BLaER1 treated with 17β-estradiol and CSF1 and Interleukin-3, amounts not matched to agents 10 nM and 100 nM (cell line): ENCODE results near the gene ASCC3.

Source experiments
- H3K27ac ChIP-seq, 11 experiments: shearing (Covaris generic); formaldehyde crosslinking; 2 replicates each; pipeline ENCODE4 v1.8.1; 2022
- H3K27me3 ChIP-seq, 11 experiments: shearing (Covaris generic); formaldehyde crosslinking; 2 replicates each; pipeline ENCODE4 v1.8.1; 2022
- H3K36me3 ChIP-seq, 11 experiments: shearing (Covaris generic); formaldehyde crosslinking; 2 replicates each; pipeline ENCODE4 v1.8.1; 2022
- H3K4me1 ChIP-seq, 10 experiments: shearing (Covaris generic); formaldehyde crosslinking; 2 replicates each; pipeline ENCODE4 v1.8.1; 2022
- H3K4me2 ChIP-seq, 11 experiments: shearing (Covaris generic); formaldehyde crosslinking; 2 replicates each; pipeline ENCODE4 v1.8.1; 2022
- H3K4me3 ChIP-seq, 10 experiments: shearing (Covaris generic); formaldehyde crosslinking; 2 replicates each; pipeline ENCODE4 v1.8.1; 2022
- H3K9ac ChIP-seq, 11 experiments: shearing (Covaris generic); formaldehyde crosslinking; 2 replicates each; pipeline ENCODE4 v1.8.1; 2022
- H3K9me3 ChIP-seq, 11 experiments: shearing (Covaris generic); formaldehyde crosslinking; replicated peaks in 1 of 11; 2 replicates each; pipeline ENCODE4 v1.8.1; 2022
- H4K20me1 ChIP-seq, 11 experiments: shearing (Covaris generic); formaldehyde crosslinking; 2 replicates each; pipeline ENCODE4 v1.8.1; 2022
- Cebpa-rat ChIP-seq, 11 experiments: shearing (Covaris generic); IDR thresholded peaks; 2 replicates each; pipeline ENCODE4 v1.8.1; 2022

The ASCC3 gene

GRCh38 chr6:100503043-100503705 lies 378.0 kb downstream of the ASCC3 start:
- Histone ChIP-seq H4K20me1 (no peaks in the 10 kb centered on the region), H3K4me3 (no peak overlapping the region), H3K4me1 (no peaks in the 10 kb centered on the region), H3K4me2 (no peak overlapping the region), H3K36me3 (peaks cover 4 to 28% (median 16%) of the 10 kb centered on the region in 11 experiments; a peak in 15 of 22 replicates), H3K27ac (no peak overlapping the region), H3K9ac (no peak overlapping the region), H3K27me3 (no peaks in the 10 kb centered on the region), H3K9me3 (peaks cover 0 to 17% (median 7%) of the 10 kb centered on the region in 11 experiments; a peak in 7 of 22 replicates)
- no peak for TF ChIP-seq Cebpa-rat (IDR thresholded peaks at IDR 0.05)

GRCh38 chr6:100493206-100493888 lies 387.8 kb downstream of the ASCC3 start:
- no peak overlapping the region for H3K27ac ChIP-seq
- H3K27me3 ChIP-seq: no peaks in the 10 kb centered on the region
- 0 out of 20 replicates have a peak, but pooled peaks cover 0 to 5% (median 0%) of the 10 kb centered on the region in 10 experiments for H3K4me1 ChIP-seq
- no peak overlapping the region for H3K9ac ChIP-seq
- H3K36me3 ChIP-seq: no peaks in the 10 kb centered on the region
- no peak for TF ChIP-seq Cebpa-rat (IDR thresholded peaks at IDR 0.05)
- no peaks in the 10 kb centered on the region for H4K20me1 ChIP-seq
- H3K4me2 ChIP-seq: no peak overlapping the region
- H3K9me3 ChIP-seq: peaks cover 0 to 19% (median 0%) of the 10 kb centered on the region in 11 experiments; a peak in 4 of 22 replicates
- no peak overlapping the region for H3K4me3 ChIP-seq

GRCh38 chr6:100491952-100492670 lies 389.0 kb downstream of the ASCC3 start:
- H3K9me3 ChIP-seq: peaks cover 0 to 17% (median 0%) of the 10 kb centered on the region in 11 experiments; a peak in 4 of 22 replicates
- H3K4me2 ChIP-seq: no peak overlapping the region
- 0 out of 20 replicates have a peak, but pooled peaks cover 0 to 5% (median 0%) of the 10 kb centered on the region in 10 experiments for H3K4me1 ChIP-seq
- no peak overlapping the region for H3K9ac ChIP-seq
- no peak overlapping the region for H3K27ac ChIP-seq
- TF ChIP-seq Cebpa-rat (IDR thresholded peaks at IDR 0.05): no peak
- no peak overlapping the region for H3K4me3 ChIP-seq
- H3K36me3 ChIP-seq: no peaks in the 10 kb centered on the region
- H3K27me3 ChIP-seq: no peaks in the 10 kb centered on the region
- no peaks in the 10 kb centered on the region for H4K20me1 ChIP-seq

- Histone ChIP-seq H4K20me1 (no peaks in the 10 kb centered on the region), H3K36me3 (no peaks in the 10 kb centered on the region), H3K4me2 (no peak overlapping the region), H3K27me3 (no peaks in the 10 kb centered on the region), H3K4me3 (no peak overlapping the region), H3K9ac (no peak overlapping the region), H3K4me1 (0 out of 20 replicates have a peak, but pooled peaks cover 0 to 5% (median 0%) of the 10 kb centered on the region in 10 experiments), H3K27ac (no peak overlapping the region), H3K9me3 (peaks cover 0 to 3% (median 0%) of the 10 kb centered on the region in 11 experiments; a peak in 2 of 22 replicates)
- no peak for TF ChIP-seq Cebpa-rat (IDR thresholded peaks at IDR 0.05)
Observed at GRCh38 chr6:100490065-100490464, 391.1 kb downstream of the ASCC3 start.

GRCh38 chr6:100488244-100488643 lies 392.9 kb downstream of the ASCC3 start:
- peaks cover 0 to 3% (median 0%) of the 10 kb centered on the region in 11 experiments; a peak in 1 of 22 replicates for H3K9me3 ChIP-seq
- 0 out of 20 replicates have a peak, but pooled peaks cover 0 to 5% (median 0%) of the 10 kb centered on the region in 10 experiments for H3K4me1 ChIP-seq
- H4K20me1 ChIP-seq: no peaks in the 10 kb centered on the region
- no peak overlapping the region for H3K4me2 ChIP-seq
- no peak for TF ChIP-seq Cebpa-rat (IDR thresholded peaks at IDR 0.05)
- H3K4me3 ChIP-seq: no peak overlapping the region
- H3K9ac ChIP-seq: no peak overlapping the region
- no peak overlapping the region for H3K27ac ChIP-seq
- H3K27me3 ChIP-seq: no peaks in the 10 kb centered on the region
- no peaks in the 10 kb centered on the region for H3K36me3 ChIP-seq

- no peak overlapping the region for H3K4me2 ChIP-seq
- H3K9ac ChIP-seq: no peak overlapping the region
- no peak overlapping the region for H3K27ac ChIP-seq
- no peak overlapping the region for H3K4me3 ChIP-seq
- H3K27me3 ChIP-seq: no peaks in the 10 kb centered on the region
- H3K4me1 ChIP-seq: 0 out of 20 replicates have a peak, but pooled peaks cover 0 to 5% (median 0%) of the 10 kb centered on the region in 10 experiments
- no peaks in the 10 kb centered on the region for H3K36me3 ChIP-seq
- H3K9me3 ChIP-seq: peaks cover 0 to 3% (median 0%) of the 10 kb centered on the region in 11 experiments; a peak in 1 of 22 replicates
- no peaks in the 10 kb centered on the region for H4K20me1 ChIP-seq
- no peak for TF ChIP-seq Cebpa-rat (IDR thresholded peaks at IDR 0.05)
Observed at GRCh38 chr6:100487638-100488037, 393.5 kb downstream of the ASCC3 start.

- Histone ChIP-seq H3K27me3 (no peaks in the 10 kb centered on the region), H3K27ac (no peak overlapping the region), H3K36me3 (no peaks in the 10 kb centered on the region), H3K4me1 (no peaks in the 10 kb centered on the region), H3K4me2 (no peak overlapping the region), H4K20me1 (no peaks in the 10 kb centered on the region; a peak in 1 of 22 replicates), H3K4me3 (no peak overlapping the region), H3K9ac (no peak overlapping the region), H3K9me3 (peaks cover 0 to 3% (median 0%) of the 10 kb centered on the region in 11 experiments; a peak in 1 of 22 replicates)
- TF ChIP-seq Cebpa-rat (IDR thresholded peaks at IDR 0.05): no peak
Observed at GRCh38 chr6:100485268-100485667, 395.9 kb downstream of the ASCC3 start.

GRCh38 chr6:100484474-100484873 lies 396.7 kb downstream of the ASCC3 start:
- no peak overlapping the region for H3K4me2 ChIP-seq
- no peaks in the 10 kb centered on the region for H3K4me1 ChIP-seq
- H3K9ac ChIP-seq: no peak overlapping the region
- no peaks in the 10 kb centered on the region for H3K27me3 ChIP-seq
- no peak for TF ChIP-seq Cebpa-rat (IDR thresholded peaks at IDR 0.05)
- no peaks in the 10 kb centered on the region; a peak in 1 of 22 replicates for H4K20me1 ChIP-seq
- no peaks in the 10 kb centered on the region for H3K36me3 ChIP-seq
- H3K27ac ChIP-seq: no peak overlapping the region
- H3K4me3 ChIP-seq: no peak overlapping the region
- H3K9me3 ChIP-seq: no peaks in the 10 kb centered on the region

- Histone ChIP-seq H4K20me1 (no peaks in the 10 kb centered on the region; a peak in 1 of 22 replicates), H3K27ac (no peak overlapping the region), H3K9ac (no peak overlapping the region), H3K4me2 (no peak overlapping the region), H3K4me1 (no peaks in the 10 kb centered on the region), H3K27me3 (no peaks in the 10 kb centered on the region), H3K4me3 (no peak overlapping the region), H3K36me3 (no peaks in the 10 kb centered on the region), H3K9me3 (no peaks in the 10 kb centered on the region)
- TF ChIP-seq Cebpa-rat (IDR thresholded peaks at IDR 0.05): no peak
Observed at GRCh38 chr6:100482698-100483097, 398.4 kb downstream of the ASCC3 start.
